Mucosa of gallbladder (tissue), 1 donor: ENCODE measurements around the gene CHI3L1. TPM values are rescaled to one million over a fixed set of nuclear protein-coding genes. Genes with fewer than 3 reads are reported as not detected.
A peak's percentile ranks its signal among the peaks of the same experiment; 100 is the strongest.

Experiments
- DNase-seq: peaks from one replicate; pipeline ENCODE4 v3.0.0-alpha.2; 2020; ENCODE audit warnings: low spot score
- total RNA-seq: library from RNA; stranded (reverse); gene quantifications from one replicate; pipeline ENCODE4 v1.2.1, GENCODE V29; 2021
- donor health status: DM: no; HTN: no; CAD: no.

The CHI3L1 gene
- total RNA-seq, 1 donor from 2014 or later, result 0.40 TPM

DNA sequence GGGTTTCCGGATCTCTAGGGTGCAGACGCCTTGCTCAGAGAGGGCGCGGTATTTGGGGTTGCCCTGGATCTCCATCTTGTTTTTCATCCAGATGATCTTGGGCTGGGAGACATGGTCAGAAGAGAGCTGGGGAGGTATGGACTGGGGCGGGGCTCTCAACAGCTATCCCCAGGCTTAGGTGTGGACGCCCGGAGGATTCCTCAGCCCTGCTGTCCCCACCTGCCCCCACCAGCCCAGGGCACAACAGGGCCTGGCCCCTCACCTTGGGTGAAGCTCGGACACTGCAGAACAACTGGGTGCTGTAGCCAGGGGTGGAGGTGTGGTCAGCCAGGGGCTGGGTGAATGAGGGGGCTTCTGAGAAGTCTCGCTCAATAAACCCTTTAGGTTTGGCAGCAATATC lies 17.5 kb downstream of the CHI3L1 start:
- no peak for DNase-seq

DNA sequence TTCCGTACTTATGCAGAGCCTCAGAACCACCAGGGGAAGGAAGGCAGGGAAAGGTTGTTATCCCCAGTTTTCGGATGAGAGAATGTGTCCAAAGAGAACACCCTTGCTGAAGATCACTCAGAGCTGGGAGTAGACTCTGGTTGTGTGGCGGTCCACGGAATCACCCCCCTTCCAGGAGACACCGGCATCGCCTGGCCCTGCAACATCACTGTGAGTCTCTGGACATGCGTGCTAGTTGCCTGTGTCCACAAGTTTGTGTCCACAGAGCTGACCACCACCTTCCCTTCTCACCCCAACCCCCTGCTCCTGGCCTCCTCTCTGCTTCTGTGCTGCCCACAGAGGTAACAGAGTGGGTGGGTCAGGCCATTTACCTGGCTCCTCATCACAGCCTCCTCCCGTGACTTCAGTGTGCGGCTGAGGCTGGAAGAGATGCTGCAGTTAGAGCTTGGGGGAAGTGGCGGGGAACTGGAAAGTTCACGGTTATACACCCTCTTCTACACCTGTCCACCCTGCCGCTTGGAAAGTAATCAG lies 18.2 kb downstream of the CHI3L1 start:
- no peak for DNase-seq

GRCh38 chr1:203167913-203168200 lies 18.6 kb downstream of the CHI3L1 start:
- no peak for DNase-seq

- DNase-seq, result no peak
Observed at GRCh38 chr1:203167026-203167912, 19.2 kb downstream of the CHI3L1 start.

- peak; percentile 48 for DNase-seq
Observed at GRCh38 chr1:203166192-203166940, 20.1 kb downstream of the CHI3L1 start.

DNA sequence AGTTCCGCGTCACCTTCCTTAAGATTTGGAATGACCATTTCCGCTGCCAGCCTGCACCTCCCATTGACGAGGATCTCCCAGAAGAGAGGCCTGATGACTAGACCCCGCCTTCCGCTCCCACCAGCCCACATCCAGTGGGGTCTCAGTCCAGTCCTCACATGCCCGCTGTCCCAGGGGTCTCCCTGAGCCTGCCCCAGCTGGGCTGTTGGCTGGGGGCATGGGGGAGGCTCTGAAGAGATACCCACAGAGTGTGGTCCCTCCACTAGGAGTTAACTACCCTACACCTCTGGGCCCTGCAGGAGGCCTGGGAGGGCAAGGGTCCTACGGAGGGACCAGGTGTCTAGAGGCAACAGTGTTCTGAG lies 20.7 kb downstream of the CHI3L1 start:
- DNase-seq, result no peak

- DNase-seq, result no peak
Observed at GRCh38 chr1:203165101-203165799, 21.3 kb downstream of the CHI3L1 start.

- DNase-seq, result no peak
Observed at GRCh38 chr1:203163891-203164635, 22.4 kb downstream of the CHI3L1 start.

DNA sequence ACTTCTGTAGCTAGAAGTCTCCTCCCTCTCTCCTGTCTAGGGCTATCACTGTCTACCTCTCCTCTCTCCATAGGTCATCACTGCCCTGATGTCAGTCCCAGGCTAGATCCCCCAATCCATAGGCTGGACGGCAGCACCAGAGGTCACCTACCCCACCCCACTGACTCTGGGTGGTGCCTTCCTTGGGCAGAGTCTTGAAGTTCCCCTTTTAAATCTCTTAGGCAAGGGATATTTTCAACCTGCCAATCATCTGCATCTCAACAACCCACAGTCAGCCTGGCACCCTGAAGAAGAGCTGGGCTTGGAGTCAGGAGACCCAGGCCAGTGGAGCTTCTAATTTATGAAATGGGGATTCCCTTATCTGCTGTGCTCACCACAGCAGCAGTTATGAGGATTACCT lies 24.1 kb downstream of the CHI3L1 start:
- no peak for DNase-seq

DNA sequence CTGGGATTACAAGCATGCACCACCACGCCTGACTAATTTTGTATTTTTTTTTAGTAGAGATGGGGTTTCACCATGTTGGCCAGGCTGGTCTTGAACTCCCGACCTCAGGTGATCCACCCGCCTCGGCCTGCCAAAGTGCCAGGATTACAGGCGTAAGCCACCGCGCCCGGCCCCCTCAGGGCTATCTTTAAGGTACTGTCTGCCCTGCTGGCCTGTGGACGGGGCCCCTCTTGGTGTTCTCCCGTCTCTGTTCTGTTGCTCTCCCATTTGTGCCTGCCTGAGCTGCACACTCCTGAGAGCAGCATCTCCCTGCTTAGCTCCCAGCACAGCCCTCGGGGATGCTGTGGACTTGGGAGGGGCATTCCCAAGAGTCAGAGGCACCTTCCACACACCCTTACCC lies 24.8 kb downstream of the CHI3L1 start:
- no peak for DNase-seq

GRCh38 chr1:203161175-203161574 lies 25.3 kb downstream of the CHI3L1 start:
- DNase-seq, result no peak

GRCh38 chr1:203159844-203160243 lies 26.7 kb downstream of the CHI3L1 start:
- no peak for DNase-seq

DNA sequence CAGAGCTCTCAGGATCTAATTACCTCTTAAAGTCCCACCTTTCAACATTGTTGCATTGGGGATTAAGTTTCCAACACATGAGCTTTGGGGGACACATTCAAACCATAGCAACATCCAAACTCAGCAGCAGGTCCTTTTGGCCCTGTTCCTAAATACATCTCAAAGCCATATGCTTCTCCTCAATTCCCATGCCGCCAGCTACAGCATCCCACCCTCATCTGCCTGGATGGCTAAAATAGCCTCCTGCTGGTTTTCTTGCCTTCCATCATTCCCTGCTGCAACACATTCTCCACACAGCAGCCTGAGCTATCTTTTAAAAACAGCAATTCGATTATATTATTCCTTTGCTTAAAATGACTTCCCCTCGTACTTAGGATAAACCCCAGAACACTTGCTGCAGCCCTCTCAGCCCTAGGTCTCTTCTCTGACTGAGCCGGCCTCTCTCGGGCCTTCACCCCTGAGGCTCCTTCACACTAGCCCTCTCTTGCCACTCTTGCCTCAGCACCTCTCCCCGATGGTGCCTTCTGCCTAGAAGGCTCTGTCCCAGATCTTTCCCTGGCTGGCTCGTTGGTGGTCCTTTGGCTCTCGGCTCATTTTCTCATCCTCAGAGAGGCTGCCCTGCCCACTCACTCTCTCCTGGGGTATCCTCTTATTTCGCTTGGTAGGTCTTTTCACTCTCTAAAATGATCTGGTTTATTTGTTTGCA lies 27.4 kb downstream of the CHI3L1 start:
- no peak for DNase-seq

GRCh38 chr1:203158423-203158822 lies 28.1 kb downstream of the CHI3L1 start:
- DNase-seq, result no peak

GRCh38 chr1:203156280-203156679 lies 30.2 kb downstream of the CHI3L1 start:
- no peak for DNase-seq

GRCh38 chr1:203153989-203154821 lies 32.3 kb downstream of the CHI3L1 start:
- DNase-seq, result no peak

DNA sequence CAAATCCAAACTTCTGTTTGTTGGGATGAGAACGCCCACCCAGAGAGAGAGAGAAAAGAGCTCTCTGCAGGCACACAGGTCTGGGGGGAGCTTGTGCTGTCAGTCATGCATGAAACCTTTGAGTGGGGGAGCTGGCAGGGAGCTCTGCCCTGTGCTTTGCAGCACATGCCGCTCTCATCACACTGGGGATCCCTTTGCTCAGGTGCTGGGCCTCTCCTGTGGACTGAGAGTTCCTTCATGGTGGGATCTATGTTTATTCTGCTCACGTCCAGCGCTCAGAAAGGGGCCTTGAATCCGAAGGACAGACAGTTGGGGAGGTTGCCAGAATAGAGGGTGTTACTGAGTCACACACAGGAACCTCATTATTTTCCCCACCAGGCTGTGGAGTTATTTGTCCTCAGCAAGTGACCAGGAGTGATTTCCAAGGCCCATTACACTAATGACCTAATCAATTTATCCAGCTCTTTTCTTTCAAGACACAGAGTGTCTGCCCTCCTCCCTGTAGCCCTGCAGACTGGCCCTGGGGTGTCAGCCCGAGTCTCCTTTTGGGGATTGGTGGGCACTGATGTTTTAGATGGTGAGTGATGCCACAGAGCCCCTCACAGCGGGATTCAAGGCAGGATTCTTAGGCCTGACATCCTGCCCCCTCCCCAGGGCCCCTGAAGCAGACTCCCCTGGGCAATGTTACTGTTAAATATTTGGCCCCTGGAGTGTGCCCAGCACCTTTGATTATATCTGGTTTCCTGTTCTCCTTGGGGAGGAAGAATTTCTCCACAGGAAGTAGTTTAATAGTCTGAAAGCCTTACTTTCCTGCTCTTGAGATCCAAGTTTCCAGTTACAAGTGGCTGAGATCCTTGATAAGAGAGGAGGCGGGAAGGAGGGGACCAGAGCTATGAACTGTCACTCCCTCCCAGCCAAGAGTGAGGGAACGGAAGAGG lies 33.2 kb downstream of the CHI3L1 start:
- DNase-seq, result no peak

GRCh38 chr1:203152158-203153034 lies 34.1 kb downstream of the CHI3L1 start:
- no peak for DNase-seq
